ENCODE data around the gene ZBTB7B. TPM values are rescaled to one million over a fixed set of nuclear protein-coding genes. Genes with fewer than 3 reads are reported as not detected.
A peak's percentile ranks its signal among the peaks of the same experiment; 100 is the strongest.

Gene ZBTB7B
- total RNA-seq, 4 donors from 2014 or later: 101 to 220 (median 113) TPM

DNA sequence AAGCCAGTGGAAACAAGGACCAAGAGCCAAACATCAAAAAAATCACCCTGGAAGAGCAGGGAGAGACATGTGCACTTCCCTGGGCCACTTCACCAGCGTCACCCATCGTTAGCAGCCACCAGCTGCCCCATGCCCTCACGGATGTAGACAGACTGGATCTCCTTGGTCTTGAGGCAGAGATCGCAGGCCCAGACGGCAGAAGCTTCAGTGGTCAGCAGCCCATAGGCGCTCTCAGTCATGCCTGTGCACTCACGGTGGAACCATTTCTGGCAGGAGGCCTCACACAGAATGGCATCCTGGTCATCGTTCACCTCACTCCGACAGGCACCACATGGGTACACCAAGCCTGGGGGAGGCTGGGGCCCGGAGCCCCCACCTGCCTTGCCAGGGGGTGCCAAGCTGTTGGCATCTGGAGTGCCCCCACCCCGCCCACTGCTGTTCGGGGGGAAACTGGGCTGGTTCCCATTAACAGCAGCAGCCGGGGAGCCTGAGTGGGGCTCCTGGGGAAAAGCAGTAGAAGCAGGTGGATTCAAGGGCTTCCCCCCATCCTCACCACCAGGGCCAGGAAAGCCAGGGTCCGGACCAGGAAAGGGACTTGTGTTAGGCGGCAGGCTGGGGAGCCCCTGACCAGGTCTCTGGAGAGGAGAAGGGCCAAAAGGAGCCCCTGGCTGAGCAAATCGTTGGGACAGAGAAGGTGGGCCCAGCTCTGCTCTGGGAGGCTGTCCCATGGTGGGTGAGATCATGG lies 43.7 kb upstream of the ZBTB7B start:
- H3K4me1 ChIP-seq: peaks cover 37 to 87% (median 50%) of the 10 kb centered on the region in 3 donors
- no peaks in the 10 kb centered on the region for H3K9me3 ChIP-seq
- H3K27ac ChIP-seq: peak overlapping the region in 2 of 4 donors; percentile 4 to 9
- no peaks in the 10 kb centered on the region for H3K27me3 ChIP-seq
- peaks cover 8 to 40% (median 22%) of the 10 kb centered on the region in 3 donors for H3K36me3 ChIP-seq
- 89% methylated on average over 3 of the region's 16 CpGs; no CpG with 5 or more reads in 1 of the 2 donors for WGBS, 2 donors
- no peak for DNase-seq
- intact Hi-C loops (cut with DNase I): loop anchor here (10.0 kb wide), 1 partner anchor 394 kb away; the partner anchor contains the start of gene CHRNB2
- TF ChIP-seq, protein P1, sequence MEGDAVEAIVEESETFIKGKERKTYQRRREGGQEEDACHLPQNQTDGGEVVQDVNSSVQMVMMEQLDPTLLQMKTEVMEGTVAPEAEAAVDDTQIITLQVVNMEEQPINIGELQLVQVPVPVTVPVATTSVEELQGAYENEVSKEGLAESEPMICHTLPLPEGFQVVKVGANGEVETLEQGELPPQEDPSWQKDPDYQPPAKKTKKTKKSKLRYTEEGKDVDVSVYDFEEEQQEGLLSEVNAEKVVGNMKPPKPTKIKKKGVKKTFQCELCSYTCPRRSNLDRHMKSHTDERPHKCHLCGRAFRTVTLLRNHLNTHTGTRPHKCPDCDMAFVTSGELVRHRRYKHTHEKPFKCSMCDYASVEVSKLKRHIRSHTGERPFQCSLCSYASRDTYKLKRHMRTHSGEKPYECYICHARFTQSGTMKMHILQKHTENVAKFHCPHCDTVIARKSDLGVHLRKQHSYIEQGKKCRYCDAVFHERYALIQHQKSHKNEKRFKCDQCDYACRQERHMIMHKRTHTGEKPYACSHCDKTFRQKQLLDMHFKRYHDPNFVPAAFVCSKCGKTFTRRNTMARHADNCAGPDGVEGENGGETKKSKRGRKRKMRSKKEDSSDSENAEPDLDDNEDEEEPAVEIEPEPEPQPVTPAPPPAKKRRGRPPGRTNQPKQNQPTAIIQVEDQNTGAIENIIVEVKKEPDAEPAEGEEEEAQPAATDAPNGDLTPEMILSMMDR (IDR thresholded peaks at IDR 0.05): no peak
- TF ChIP-seq POLR2A (IDR thresholded peaks at IDR 0.05): no peak
- no peak overlapping the region for H3K4me3 ChIP-seq

DNA sequence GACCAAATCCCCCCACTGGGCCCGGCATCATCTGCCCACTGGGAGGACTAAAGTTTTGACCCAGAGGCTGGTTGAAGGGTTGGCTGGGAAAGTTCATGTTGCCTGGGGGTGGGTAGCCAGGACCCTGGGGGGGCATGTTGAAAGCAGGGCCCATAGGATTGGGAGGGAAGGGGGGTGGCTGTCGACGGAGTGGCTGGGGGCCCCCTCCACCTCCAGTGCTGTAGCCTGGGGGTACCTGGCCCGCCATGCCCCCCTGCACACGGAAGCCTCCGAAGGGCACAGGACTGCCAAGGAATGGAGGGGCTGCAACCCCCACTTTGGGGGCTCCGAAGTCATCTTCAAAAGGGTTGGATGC lies 43.2 kb upstream of the ZBTB7B start:
- intact Hi-C loops (cut with DNase I): loop anchor here (10.0 kb wide), 1 partner anchor 395 kb away; the partner anchor contains the start of gene CHRNB2

DNA sequence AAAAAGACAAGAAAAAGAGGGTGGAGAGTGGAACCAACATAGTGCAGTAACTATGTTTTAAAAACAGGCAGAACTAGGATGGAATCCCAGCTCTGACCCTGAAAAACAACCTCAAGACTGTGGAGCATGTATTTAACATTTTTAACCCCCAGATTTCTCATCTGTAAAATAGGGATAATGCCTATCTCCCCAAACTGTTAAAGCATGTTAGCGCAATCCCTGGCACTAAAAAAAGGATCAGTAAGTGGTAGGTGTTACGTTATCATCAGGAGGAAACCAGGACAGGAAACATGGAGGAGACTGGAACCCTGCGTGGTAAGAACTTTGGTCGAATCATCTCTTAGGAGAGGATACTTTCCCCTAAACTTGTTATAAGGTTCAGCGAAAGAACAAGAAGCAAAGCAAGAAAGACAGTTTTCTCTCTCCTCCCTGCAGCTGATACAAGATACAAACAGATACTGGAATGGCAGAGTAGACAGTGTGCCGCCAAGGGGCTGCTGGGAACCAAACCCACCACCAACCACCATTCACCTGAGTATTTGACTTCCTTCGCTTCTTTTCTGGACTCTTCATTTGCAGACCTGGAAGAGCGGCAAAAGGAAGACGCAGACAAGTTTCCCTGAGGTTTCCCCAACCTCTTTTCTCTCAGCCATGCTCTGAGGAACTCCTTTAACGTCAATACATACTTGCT lies 42.0 kb upstream of the ZBTB7B start:
- 23 to 27% methylated on average over 10 of the region's 10 CpGs for WGBS, 2 donors
- H3K36me3 ChIP-seq: peaks cover 12 to 57% (median 37%) of the 10 kb centered on the region in 3 donors
- H3K4me3 ChIP-seq: peak overlapping the region; percentile 67 to 98 (median 79)
- no peaks in the 10 kb centered on the region for H3K27me3 ChIP-seq
- no peaks in the 10 kb centered on the region for H3K9me3 ChIP-seq
- intact Hi-C loops (cut with DNase I): loop anchor here (5.0 to 10.0 kb wide), 2 partner anchors 37 to 104 kb away; partner anchors contain the start of gene EFNA4
- H3K27ac ChIP-seq: peak overlapping the region; percentile 95 to 99 (median 98)
- TF ChIP-seq, protein P1 (IDR thresholded peaks at IDR 0.05): no peak
- no peak for TF ChIP-seq POLR2A (IDR thresholded peaks at IDR 0.05)
- DNase-seq: no peak
- peaks cover 24 to 69% (median 33%) of the 10 kb centered on the region in 3 donors for H3K4me1 ChIP-seq

More for the DNA sequence above, 43.2 kb upstream of the ZBTB7B start:
- WGBS, 2 donors: 100% methylated on average over 1 of the region's 7 CpGs; no CpG with 5 or more reads in 1 of the 2 donors
- Histone ChIP-seq H3K27me3 (no peaks in the 10 kb centered on the region), H3K27ac (peak overlapping the region in 2 of 4 donors; percentile 4 to 9), H3K4me3 (no peak overlapping the region), H3K36me3 (peaks cover 8 to 46% (median 27%) of the 10 kb centered on the region in 3 donors), H3K9me3 (no peaks in the 10 kb centered on the region), H3K4me1 (peaks cover 35 to 81% (median 45%) of the 10 kb centered on the region in 3 donors)
- TF ChIP-seq, protein P1 (IDR thresholded peaks at IDR 0.05): no peak
- DNase-seq: no peak

DNA sequence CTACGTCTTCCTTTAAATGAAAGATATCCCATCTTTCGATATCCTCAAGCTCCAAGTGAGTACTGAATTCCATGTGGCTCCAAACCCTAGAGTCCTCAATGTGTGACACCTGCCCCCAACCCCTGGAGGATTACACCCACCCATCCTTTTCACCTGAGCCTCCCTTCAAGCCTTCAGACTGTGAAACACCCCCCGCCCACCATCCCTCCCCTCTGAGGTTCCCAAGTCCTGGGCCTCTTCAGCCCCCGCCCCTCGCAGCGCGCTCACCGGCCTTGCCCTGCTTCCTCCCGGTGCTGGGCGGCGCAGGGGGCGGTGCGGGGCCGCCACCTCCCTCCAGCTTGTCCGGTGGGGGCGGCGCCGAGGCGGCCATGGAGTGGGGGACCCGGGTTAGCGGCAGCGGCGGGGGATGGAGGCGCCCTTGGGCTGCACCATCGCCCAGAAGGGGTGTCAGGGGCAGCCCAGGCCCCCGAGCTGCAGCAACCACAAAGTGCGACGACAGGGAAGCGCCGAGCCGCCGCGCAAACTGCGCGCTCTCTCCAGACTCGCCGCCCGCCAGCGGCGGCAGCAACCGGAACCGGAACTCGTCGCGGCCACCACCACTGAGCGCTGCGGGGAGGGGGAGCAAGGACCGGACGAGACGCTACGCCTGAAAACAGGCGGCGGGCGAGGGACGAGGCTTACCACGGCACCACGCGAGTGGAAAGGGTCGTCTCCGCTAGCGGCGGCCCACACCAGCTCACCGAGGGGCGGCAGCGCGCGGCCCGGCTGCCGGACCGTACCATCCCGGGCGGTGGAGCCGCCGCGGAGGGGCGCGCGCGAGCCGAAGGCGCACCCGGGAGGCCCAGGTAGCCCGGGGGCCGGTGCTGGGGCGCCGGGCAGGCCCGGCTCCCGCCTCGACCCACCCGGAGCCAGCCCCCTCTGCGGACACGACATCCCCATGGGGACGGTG lies 41.1 kb upstream of the ZBTB7B start, which contains the start of gene PYGO2:
Gene PYGO2 (minus strand): TSS at position 576 of the 949 bp plus-strand sequence. CDS start 206 bp downstream, at position 370.
- Histone ChIP-seq H3K36me3 (peaks cover 16 to 66% (median 46%) of the 10 kb centered on the region in 3 donors), H3K27me3 (no peaks in the 10 kb centered on the region), H3K4me1 (peaks cover 21 to 66% (median 31%) of the 10 kb centered on the region in 3 donors), H3K27ac (peak within 1 kb of the TSS; percentile 95 to 99 (median 98)), H3K4me3 (peak within 1 kb of the TSS; percentile 67 to 98 (median 79)), H3K9me3 (no peaks in the 10 kb centered on the region)
- TF ChIP-seq, protein P1 (IDR thresholded peaks at IDR 0.05): peak; percentile 26 to 89 (median 70)
- peak in 2 of 4 donors; percentile 68 to 89 for TF ChIP-seq POLR2A (IDR thresholded peaks at IDR 0.05)
- no peak for DNase-seq
- intact Hi-C loops (cut with DNase I): loop anchor here (5.0 to 10.0 kb wide), 2 partner anchors 36 to 103 kb away; partner anchors contain the start of gene EFNA4
- 0% methylated on average over 3 to 11 of the region's 93 CpGs for WGBS, 2 donors

Data from esophagus squamous epithelium (tissue), 5 donors.